Subcutaneous adipose tissue (tissue), 4 donors: ENCODE results near the gene PAX8. TPM values are rescaled to one million over a fixed set of nuclear protein-coding genes. Genes with fewer than 3 reads are reported as not detected.

ENCODE experiments used
- total RNA-seq, 4 donors: library from RNA; depleted of rRNA; stranded (reverse); fragments of >200 nt; gene quantifications; one replicate each; pipeline ENCODE4 v1.1.0, GENCODE V29; 2016
- TF ChIP-seq, protein P1 (sequence below): fragments of 450-650 bp; IDR thresholded peaks from one replicate; pipeline ENCODE4 v1.5.1; 2016; ENCODE audit warnings: low read depth, mild to moderate bottlenecking, control low read depth, antibody characterized with exemption, moderate library complexity

Gene PAX8
- total RNA-seq, 4 donors from 2014 or later: 2.8 to 10.7 (median 5.8) TPM

DNA sequence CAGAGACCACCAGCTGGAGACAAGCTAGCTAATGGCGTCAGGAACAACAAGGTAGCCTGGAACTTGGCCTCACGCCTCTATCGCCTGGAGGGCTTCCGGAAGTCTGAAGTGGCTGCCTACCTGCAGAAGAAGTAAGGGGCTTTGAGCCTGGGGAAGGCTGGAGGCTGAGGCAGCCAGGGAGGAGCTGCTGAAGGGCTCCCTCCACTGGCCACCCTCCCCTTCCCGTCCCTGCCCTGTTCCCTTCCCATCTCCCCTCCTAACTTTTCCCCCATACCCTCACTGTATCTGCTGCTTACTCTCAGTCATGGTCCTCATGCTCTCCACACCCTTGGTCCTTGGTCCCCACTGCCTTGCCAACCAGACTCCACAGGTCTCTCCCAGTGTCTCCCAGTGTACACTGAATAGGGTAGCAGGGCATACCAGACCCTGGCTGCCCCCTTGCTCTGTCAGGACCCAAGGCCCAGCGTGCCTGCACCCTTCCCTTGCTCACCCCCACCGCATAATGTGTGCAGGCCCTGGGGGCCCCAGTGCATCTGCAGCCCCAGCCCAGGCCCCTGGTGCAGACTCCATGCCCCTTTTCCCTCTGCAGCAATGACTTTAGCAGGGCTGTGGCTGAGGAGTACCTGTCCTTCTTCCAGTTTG, 86.1 kb downstream of the PAX8 start:
- TF ChIP-seq, protein P1, sequence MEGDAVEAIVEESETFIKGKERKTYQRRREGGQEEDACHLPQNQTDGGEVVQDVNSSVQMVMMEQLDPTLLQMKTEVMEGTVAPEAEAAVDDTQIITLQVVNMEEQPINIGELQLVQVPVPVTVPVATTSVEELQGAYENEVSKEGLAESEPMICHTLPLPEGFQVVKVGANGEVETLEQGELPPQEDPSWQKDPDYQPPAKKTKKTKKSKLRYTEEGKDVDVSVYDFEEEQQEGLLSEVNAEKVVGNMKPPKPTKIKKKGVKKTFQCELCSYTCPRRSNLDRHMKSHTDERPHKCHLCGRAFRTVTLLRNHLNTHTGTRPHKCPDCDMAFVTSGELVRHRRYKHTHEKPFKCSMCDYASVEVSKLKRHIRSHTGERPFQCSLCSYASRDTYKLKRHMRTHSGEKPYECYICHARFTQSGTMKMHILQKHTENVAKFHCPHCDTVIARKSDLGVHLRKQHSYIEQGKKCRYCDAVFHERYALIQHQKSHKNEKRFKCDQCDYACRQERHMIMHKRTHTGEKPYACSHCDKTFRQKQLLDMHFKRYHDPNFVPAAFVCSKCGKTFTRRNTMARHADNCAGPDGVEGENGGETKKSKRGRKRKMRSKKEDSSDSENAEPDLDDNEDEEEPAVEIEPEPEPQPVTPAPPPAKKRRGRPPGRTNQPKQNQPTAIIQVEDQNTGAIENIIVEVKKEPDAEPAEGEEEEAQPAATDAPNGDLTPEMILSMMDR: no peak

DNA sequence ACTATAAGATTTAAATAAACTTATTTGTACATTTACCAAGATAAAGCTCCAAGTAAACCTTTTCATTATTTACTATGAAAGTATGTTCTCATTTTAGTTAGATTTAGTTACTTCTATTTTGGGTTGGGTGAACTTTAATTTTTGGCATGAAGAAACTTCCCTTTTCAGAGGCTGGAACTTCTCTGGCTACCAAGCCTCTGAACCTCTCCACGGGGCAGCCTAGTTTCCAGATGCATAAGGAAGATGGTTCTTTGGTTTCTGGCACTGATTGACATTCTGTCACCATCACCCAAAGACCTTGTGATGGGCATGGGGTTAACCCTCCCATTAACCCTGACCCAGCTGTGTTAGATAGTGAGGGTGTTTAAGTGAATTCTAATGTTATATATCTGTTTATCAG, 87.8 kb downstream of the PAX8 start:
- TF ChIP-seq, protein P1: no peak

DNA sequence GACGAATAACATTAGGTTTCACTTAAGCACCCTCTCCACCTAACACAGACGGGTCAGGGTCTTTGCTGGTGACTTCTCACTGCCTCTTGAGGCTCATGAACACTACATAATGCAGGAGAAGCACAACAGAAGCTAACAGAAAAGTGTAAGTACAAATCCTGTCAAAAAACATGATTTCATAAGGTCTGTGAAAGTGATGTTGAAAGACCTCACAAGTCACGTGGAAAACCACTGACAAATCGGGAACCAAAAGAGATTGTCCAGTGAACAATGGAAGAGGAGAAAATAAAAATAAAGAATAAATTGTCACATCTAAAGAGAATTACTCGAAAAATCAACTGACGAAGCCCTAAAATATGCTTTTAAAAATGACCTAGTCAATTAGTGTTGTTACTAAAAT, 91.0 kb downstream of the PAX8 start:
- TF ChIP-seq, protein P1: no peak

DNA sequence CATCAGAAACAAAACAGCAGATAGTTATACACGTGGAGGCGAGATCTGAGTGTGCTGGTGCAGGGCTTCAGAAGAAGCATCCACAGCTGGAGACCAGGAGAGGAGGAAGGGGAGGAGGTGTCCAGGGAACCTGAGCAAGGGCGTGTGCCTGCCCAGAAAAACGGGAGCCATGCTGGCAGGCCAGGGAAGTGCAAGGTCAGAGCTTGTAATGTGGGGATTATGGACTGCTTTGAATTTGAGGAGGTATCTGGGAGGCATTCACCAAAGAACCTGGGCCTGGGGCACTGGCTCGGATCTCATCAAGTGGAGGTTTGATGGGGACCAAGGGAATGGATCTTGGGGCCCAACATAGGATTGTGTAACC, 92.3 kb downstream of the PAX8 start:
- TF ChIP-seq, protein P1: no peak

DNA sequence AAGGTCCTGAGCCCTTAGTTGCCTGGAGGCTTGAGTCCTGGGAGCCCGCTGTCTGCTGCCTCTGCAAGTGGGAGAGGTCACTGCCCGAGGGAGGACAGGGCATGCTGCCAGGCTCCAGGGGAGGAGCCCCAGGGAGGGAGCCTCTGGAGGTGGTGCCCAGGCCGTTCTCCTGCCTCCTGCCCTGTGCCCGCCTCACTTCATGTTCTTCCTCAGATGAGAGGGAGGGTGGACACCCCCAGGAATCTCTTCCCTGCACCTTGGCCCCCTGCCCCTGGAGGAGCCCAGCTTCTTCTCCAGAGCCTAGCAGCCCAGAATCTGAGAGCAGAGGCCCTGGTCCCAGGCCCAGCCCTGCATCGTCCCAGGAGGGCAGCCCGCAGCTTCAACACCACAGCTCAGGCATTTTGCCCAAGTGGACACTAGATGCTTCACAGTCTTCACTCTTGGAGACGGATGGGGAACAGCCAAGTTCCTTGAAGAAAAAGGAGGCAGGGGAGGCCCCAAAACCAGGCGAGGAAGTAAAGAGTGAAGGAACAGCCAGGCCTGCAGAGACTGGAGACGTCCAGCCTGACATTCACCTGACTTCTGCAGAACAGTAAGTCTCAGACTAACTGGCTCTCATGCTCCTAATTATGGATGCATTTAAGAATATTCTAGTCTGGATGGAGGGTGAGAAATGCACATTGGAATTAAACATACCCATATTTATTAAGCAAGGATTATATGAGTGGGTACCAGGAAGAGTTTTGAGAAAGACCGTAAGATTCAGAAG, 92.9 kb downstream of the PAX8 start:
- TF ChIP-seq, protein P1: no peak

DNA sequence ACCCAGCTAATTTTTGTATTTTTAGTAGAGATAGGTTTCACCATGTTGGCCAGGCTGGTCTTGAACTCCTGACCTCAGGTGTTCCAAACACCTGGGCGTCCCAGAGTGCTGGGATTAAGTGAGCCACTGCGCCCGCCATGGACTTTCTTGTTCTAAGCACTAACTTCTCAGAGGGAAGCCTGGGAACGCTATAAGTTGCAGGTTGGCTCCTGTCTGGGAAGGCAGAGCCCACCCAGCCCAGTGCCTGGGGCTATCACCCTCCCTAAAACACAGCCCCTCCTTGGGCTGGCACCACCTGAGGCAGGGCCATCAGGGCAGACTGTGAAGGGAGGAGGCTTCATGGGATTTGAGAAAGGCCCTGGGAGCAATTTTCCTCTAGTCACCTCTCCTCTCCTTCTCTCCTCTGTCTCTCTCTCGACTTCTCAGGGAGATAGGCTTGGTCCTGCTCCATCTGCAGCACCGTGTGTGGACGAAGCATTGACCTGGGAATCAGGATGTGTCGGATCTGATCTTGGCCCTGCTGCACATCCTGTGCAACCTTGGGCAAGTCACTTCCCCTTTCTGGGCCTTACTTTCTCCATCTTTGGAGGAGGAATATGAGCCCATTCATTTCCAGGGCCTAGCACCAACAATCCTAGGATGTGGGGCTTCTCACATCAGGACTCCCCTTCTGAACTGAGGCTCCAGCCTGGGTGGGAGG, 94.0 kb downstream of the PAX8 start:
- TF ChIP-seq, protein P1: no peak

DNA sequence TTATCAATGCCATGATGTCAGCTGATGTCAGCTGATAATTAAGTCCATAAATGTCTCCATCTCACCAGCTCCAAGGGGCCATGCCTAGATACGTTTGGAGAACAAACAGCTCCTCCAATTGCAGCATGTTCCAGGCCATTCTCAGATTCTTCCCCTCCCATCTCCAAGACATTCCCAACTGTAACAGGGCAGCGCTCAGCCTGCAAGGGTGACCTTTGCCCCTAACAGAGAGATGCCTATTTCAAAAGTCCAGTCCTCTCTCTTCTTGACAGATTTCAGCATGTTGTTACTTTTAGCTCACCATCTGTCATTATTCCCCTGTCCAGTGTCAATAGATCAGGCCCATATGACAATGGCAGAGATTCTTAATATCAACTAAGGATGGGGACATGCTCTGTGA, 95.0 kb downstream of the PAX8 start:
- TF ChIP-seq, protein P1: no peak
